Activated B cell treated with CpG ODN at 0.5 μM for 24 hours (primary cell): Measurements from ENCODE around the gene NCAM2. TPM values are rescaled to one million over a fixed set of nuclear protein-coding genes. Genes with fewer than 3 reads are reported as not detected.

Source experiments
- ATAC-seq: fragments of 200-7000 bp; cut with Tn5 transposase; one replicate; pipeline ENCODE4 v1.10.0; 2021; ENCODE audit warnings: low read depth, mild to moderate bottlenecking, moderate library complexity
- CTCF ChIA-PET: fragments of 350-600 bp; sonication (Branson Sonifier 250); formaldehyde crosslinking; loops from one replicate; lab custom pipeline; 2021; ENCODE audit warnings: antibody characterized with exemption; lab: Charles Lee
- POLR2A ChIA-PET: fragments of 350-600 bp; sonication (Branson Sonifier 250); formaldehyde crosslinking; loops from one replicate; lab custom pipeline; 2021; ENCODE audit warnings: antibody characterized with exemption; lab: Charles Lee
- DNase-seq: peaks from one replicate; pipeline ENCODE4 v3.0.0; 2022
- H3K27ac Mint-ChIP-seq: one replicate; pipeline ENCODE4 v1.8.0; 2020; ENCODE audit warnings: mixed read lengths
- H3K27me3 Mint-ChIP-seq: one replicate; pipeline ENCODE4 v1.8.0; 2021; ENCODE audit warnings: mixed read lengths
- H3K36me3 Mint-ChIP-seq: one replicate; pipeline ENCODE4 v1.8.0; 2021; ENCODE audit warnings: low read depth, mixed read lengths
- H3K4me1 Mint-ChIP-seq: one replicate; pipeline ENCODE4 v1.8.0; 2021; ENCODE audit warnings: mixed read lengths
- H3K4me3 Mint-ChIP-seq: one replicate; pipeline ENCODE4 v1.8.0; 2020; ENCODE audit warnings: mild to moderate bottlenecking, mixed read lengths
- H3K9me3 Mint-ChIP-seq: one replicate; pipeline ENCODE4 v1.8.0; 2020; ENCODE audit warnings: mixed read lengths
- CTCF ChIP-seq: fragments of 200-600 bp; IDR thresholded peaks from one replicate; pipeline ENCODE4 v1.8.0; 2022; ENCODE audit warnings: antibody characterized with exemption, mild to moderate bottlenecking
- intact Hi-C: fragments of 100-400 bp; cut with micrococcal nuclease; formaldehyde crosslinking; loops from one replicate; pipeline ENCODE4 v1.15.1; 2024
- total RNA-seq: library from RNA; stranded (reverse); gene quantifications from 2 replicates; pipeline ENCODE4 v1.2.3, GENCODE V29; 2022

Gene NCAM2
- total RNA-seq, 1 donor from 2014 or later = not detected

- ChIA-PET CTCF (no interaction called here), POLR2A (no interaction called here)
- intact Hi-C loops = no loop called here
- Mint-ChIP-seq H3K27me3 (no peaks in the 10 kb centered on the region), H3K4me3 (no peak overlapping the region), H3K27ac (no peak overlapping the region), H3K9me3 (peaks cover 11% of the 10 kb centered on the region), H3K36me3 (no peaks in the 10 kb centered on the region), H3K4me1 (no peaks in the 10 kb centered on the region)
- ATAC-seq (no peak), DNase-seq (no peak)
- TF ChIP-seq CTCF = no peak
These were observed 408.7 kb downstream of the NCAM2 start for GRCh38 chr21:21406921-21407320.

GRCh38 chr21:21412096-21412495, 413.9 kb downstream of the NCAM2 start:
- POLR2A ChIA-PET = no interaction called here
- ATAC-seq (no peak), DNase-seq (no peak)
- no peak overlapping the region for H3K4me3 Mint-ChIP-seq
- no peaks in the 10 kb centered on the region for H3K27me3 Mint-ChIP-seq
- peaks cover 3% of the 10 kb centered on the region for H3K9me3 Mint-ChIP-seq
- H3K27ac Mint-ChIP-seq = no peak overlapping the region
- no peak for TF ChIP-seq CTCF
- CTCF ChIA-PET = no interaction called here
- intact Hi-C loops = no loop called here
- H3K4me1 Mint-ChIP-seq = no peaks in the 10 kb centered on the region
- H3K36me3 Mint-ChIP-seq = no peaks in the 10 kb centered on the region

GRCh38 chr21:21415741-21416140, 417.5 kb downstream of the NCAM2 start:
- DNase-seq (no peak), ATAC-seq (no peak)
- intact Hi-C loops = no loop called here
- Mint-ChIP-seq H3K4me1 (no peaks in the 10 kb centered on the region), H3K27me3 (no peaks in the 10 kb centered on the region), H3K27ac (no peak overlapping the region), H3K9me3 (peaks cover 6% of the 10 kb centered on the region), H3K36me3 (no peaks in the 10 kb centered on the region), H3K4me3 (no peak overlapping the region)
- TF ChIP-seq CTCF = no peak
- ChIA-PET CTCF (no interaction called here), POLR2A (no interaction called here)

GRCh38 chr21:21434944-21435343, 436.7 kb downstream of the NCAM2 start:
- POLR2A ChIA-PET = no interaction called here
- Mint-ChIP-seq H3K36me3 (no peaks in the 10 kb centered on the region), H3K4me1 (no peaks in the 10 kb centered on the region), H3K4me3 (no peak overlapping the region), H3K9me3 (peaks cover 3% of the 10 kb centered on the region), H3K27ac (no peak overlapping the region), H3K27me3 (no peaks in the 10 kb centered on the region)
- ATAC-seq (no peak), DNase-seq (no peak)
- intact Hi-C loops = no loop called here
- TF ChIP-seq CTCF = no peak
- CTCF ChIA-PET = no interaction called here

GRCh38 chr21:21436012-21436534, 437.9 kb downstream of the NCAM2 start:
- Mint-ChIP-seq H3K27ac (no peak overlapping the region), H3K27me3 (no peaks in the 10 kb centered on the region), H3K9me3 (peaks cover 3% of the 10 kb centered on the region), H3K36me3 (no peaks in the 10 kb centered on the region), H3K4me3 (no peak overlapping the region), H3K4me1 (no peaks in the 10 kb centered on the region)
- ChIA-PET CTCF (no interaction called here), POLR2A (no interaction called here)
- intact Hi-C loops = no loop called here
- no peak for TF ChIP-seq CTCF
- DNase-seq (no peak), ATAC-seq (no peak)
